ENCODE data around the gene EIF3L. TPM values are rescaled to one million over a fixed set of nuclear protein-coding genes. Genes with fewer than 3 reads are reported as not detected.

Gene EIF3L
- total and polyA plus RNA-seq, 10 of the 15 experiments (the other 5 are each of a cell fraction or from before 2014, with no cell fraction given) = 294 to 1,037 (median 618) TPM

GRCh38 chr22:37898441-37899181 lies 49.4 kb downstream of the EIF3L start:
- H3K36me3 ChIP-seq (ENCODE audit: control insufficient read depth in 2 of 2, insufficient read depth in 2 of 2, low read length in 1 of 2) = no peaks in the 10 kb centered on the region; a peak in 1 of 4 replicates
- no peak overlapping the region for H3K27ac ChIP-seq (ENCODE audit: control insufficient read depth, insufficient read depth)
- WGBS (ENCODE audit: insufficient coverage, insufficient replicate concordance, low lambda C conversion rate, missing lambda C conversion rate) = 70% methylated on average over 9 of the region's 9 CpGs
- POLR2A ChIA-PET = interaction anchor here (0.6 kb wide), 1 partner anchor 20 kb away, joined by 4 read pairs; no protein-coding TSS in a partner anchor
- no TSS peak for BruUV-seq (replicated peaks)
- ATAC-seq (no peak), FAIRE-seq (no peak), DNase-seq (ENCODE audit: low read depth, low spot score) (no peak)
- H3K9ac ChIP-seq (ENCODE audit: control insufficient read depth, insufficient read depth, low read length) = no peak overlapping the region
- CTCF ChIA-PET = interaction anchor here (0.6 to 3.4 kb wide), 4 partner anchors 11 to 201 kb away, joined by 3 to 18 read pairs (median 5); no protein-coding TSS in a partner anchor
- intact Hi-C loops (cut with micrococcal nuclease; ENCODE audit: unreplicated experiment) (no loop called here), in situ Hi-C loops (cut with MboI) (no loop called here)
- H4K20me1 ChIP-seq (ENCODE audit: control insufficient read depth, insufficient read depth) = no peaks in the 10 kb centered on the region
- RAD21 ChIA-PET (ENCODE audit: unreplicated experiment) = interaction anchor here (1.4 kb wide), 1 partner anchor 67 kb away, joined by 3 read pairs; no protein-coding TSS in a partner anchor
- no peak overlapping the region for H3K4me2 ChIP-seq (ENCODE audit: control insufficient read depth, insufficient read depth)
- peaks cover 11% of the 10 kb centered on the region for H3K4me1 ChIP-seq (ENCODE audit: control insufficient read depth, insufficient read depth, low read length)
- H3K27me3 ChIP-seq (replicated peaks in 1 of 2; ENCODE audit: control insufficient read depth in 2 of 2, insufficient read depth in 2 of 2, low read length in 1 of 2) = no peaks in the 10 kb centered on the region
- no peak overlapping the region for H2AFZ ChIP-seq (ENCODE audit: control insufficient read depth, low read depth, low read length)
- SMC1A ChIA-PET (ENCODE audit: uncharacterized antibody, unreplicated experiment) = no interaction called here
- TF ChIP-seq MTA3 (IDR thresholded peaks at IDR 0.05; ENCODE audit: borderline replicate concordance, low read length) (no peak), SPI1 (IDR thresholded peaks at IDR 0.05; ENCODE audit: borderline replicate concordance, insufficient read depth, low read depth, low read length) (no peak), BCLAF1 (IDR thresholded peaks at IDR 0.05) (no peak)
- H3K4me3 ChIP-seq = no peak overlapping the region
- no peaks in the 10 kb centered on the region for H3K79me2 ChIP-seq (ENCODE audit: control insufficient read depth, insufficient read depth, low read length)
- no peaks in the 10 kb centered on the region for H3K9me3 ChIP-seq (replicated peaks; ENCODE audit: control insufficient read depth, insufficient read depth, low read length)
